GM19239 (cell line): Measurements from ENCODE around the gene CEP78.
A peak's percentile ranks its signal among the peaks of the same experiment; 100 is the strongest.
"Not testable (repeated sequence)": the region's sequence is repeated elsewhere in the genome, so short reads cannot be mapped to it uniquely, and the experiment has no call there.

Experiments used
- DNase-seq: peaks from one replicate; pipeline ENCODE4 v3.0.0; 2011; ENCODE audit warnings: low spot score; ENCODE audit not compliant: insufficient read length
- FAIRE-seq: peaks from 2 replicates; lab custom pipeline; 2011; peaks lifted over from hg19 to GRCh38; lab: Jason Lieb, UNC

Gene CEP78

DNA sequence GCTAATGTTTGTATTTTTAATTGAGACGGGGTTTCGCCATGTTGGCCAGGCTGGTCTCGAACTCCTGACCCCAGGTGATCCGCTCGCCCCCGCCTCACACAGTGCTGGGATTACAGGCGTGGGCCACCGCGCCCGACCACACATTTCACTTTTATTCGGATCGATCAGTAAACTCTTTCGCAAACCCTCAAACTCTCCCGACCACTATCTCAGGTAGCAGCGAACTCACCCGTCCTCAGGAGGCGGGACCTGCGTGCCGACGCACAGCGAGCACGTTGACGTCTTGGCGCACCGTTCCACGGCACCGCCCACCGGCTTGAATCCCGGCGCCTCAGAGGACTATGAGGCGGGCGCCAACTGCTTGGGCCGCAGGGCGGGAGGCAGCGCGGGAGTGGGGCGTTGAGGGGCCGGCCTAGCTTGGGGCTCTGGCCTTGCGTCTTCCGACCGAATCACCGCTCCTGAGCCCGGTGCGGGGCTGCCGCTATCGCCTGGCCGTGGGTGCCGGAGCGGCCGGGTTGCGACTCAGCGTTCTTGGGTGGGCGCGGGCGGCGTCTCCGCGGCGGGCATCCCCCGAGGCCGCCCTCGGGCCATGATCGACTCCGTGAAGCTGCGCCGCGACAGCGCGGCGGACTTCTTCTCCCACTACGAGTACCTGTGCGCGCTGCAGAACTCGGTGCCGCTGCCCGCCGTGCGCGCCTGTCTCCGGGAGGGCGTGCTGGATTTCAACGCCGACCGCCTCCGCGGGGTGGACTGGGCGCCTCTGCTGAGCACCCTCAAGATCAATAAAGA lies at the start of gene CEP78:
CEP78 (plus strand) TSS at position 314 of the 789 bp plus-strand sequence; CDS start at position 590, 276 bp downstream.
- peak; percentile 82 for DNase-seq
- peak; percentile 97 for FAIRE-seq

GRCh38 chr9:78187763-78188484 lies 48.0 kb upstream of the CEP78 start:
- DNase-seq, result no peak
- FAIRE-seq, result no peak

- DNase-seq, result no peak
- no peak for FAIRE-seq
Measured at GRCh38 chr9:78188594-78188993, 47.3 kb upstream of the CEP78 start.

- no peak for DNase-seq
- FAIRE-seq, result no peak
Measured at GRCh38 chr9:78189001-78189400, 46.9 kb upstream of the CEP78 start.

DNA sequence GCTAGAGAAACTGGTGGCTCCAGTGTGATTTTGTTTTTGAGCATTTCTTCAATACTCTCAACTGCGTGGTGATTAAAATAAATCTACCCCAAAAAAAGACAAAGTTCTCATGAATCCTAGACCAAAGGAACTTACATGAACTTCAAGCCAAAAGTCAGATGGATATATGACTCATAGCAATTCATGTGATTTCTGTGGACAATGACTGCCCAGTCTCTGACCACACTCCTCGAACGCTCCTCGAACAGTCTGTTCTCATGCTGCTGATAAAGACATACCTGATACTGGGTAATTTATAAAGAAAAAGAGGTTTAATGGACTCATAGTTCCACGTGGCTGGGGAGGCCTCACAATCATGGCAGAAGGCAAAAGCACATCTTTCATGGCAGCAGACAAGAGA lies 46.4 kb upstream of the CEP78 start:
- FAIRE-seq (no peak), DNase-seq (no peak)

DNA sequence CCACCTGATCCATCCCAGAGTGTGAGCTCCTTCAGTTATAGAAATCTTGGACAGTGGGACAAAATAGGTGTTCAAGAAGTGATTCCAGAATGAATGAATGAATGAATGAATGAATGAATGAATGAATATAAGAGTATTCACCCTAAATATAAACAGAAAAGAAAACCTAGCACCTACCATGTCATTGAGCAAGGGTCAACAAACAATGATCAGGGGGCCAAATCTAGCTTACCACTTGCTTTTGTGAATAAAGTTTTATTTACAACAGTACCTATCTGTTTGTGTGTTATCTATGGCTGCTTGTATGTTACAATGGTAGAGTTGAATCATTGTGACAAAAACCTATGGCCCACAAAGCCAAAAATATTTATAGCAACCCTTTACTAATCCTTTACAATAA lies 43.9 kb upstream of the CEP78 start:
- FAIRE-seq, result no peak

DNA sequence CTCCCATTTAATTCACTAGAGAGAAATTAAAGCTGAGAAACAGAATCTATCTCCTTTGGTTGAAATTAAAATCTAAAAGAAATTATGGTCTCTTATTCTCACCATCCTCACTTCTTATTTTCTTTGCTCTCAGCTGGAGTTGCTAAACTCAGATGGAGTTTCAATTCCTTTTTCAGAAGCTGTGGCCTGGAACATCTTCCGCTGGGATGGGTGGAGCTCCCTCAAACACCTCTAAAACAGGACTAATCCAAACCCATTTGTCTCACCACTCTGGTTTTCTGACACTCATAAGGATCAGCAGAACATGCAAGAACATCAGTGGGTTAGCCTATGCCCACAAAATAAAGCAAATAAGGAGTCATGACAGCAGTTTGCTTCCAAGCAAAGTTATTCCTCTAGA lies 39.6 kb upstream of the CEP78 start:
- FAIRE-seq, result peak; percentile 52

More for the DNA sequence above, 43.9 kb upstream of the CEP78 start:
- DNase-seq, result no peak

DNA sequence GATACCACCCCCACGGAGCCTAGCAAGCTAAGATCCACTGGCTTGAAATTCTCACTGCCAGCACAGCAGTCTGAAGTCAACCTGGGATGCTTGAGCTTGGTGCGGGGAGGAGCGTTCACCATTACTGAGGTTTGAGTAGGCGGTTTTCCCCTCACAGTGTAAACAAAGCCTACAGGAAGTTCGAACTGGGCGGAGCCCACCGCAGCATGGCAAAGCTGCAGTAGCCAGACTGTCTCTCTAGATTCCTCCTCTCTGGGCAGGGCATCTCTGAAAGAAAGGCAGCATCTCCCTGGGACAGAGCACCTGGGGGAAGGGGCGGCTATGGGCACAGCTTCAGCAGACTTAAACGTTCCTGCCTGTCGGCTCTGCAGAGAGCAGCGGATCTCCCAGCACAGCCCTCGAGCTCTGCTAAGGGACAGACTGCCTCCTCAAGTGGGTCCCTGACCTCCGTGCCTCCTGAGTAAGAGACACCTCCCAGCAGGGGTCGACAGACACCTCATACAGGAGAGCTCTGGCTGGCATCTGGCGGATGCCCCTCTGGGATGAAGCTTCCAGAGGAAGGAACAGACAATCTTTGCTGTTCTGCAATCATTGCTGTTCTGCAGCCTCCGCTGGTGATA lies 34.6 kb upstream of the CEP78 start:
- not testable (repeated sequence) for FAIRE-seq, DNase-seq

More for the DNA sequence above, 39.6 kb upstream of the CEP78 start:
- no peak for DNase-seq

DNA sequence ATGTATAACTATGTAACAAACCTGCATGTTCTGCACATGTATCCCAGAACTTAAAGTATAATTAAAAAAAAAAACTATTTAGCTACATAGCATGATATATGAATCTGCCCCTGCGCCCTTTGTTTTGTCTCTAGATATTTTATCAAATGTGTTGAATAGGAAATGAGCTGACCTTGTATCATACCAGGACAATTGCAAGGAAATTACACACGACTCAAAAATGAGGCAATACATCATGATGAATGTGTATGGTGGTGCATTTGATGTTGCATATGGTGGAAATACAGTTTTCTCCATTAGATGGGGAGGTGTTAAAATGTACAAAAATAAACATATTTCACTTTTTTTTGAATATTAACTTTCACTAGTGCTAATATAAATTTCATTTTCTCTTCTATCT lies 28.6 kb upstream of the CEP78 start:
- FAIRE-seq, result no peak
- DNase-seq, result no peak

GRCh38 chr9:78207901-78208300 lies 28.0 kb upstream of the CEP78 start:
- no peak for DNase-seq
- FAIRE-seq, result no peak

DNA sequence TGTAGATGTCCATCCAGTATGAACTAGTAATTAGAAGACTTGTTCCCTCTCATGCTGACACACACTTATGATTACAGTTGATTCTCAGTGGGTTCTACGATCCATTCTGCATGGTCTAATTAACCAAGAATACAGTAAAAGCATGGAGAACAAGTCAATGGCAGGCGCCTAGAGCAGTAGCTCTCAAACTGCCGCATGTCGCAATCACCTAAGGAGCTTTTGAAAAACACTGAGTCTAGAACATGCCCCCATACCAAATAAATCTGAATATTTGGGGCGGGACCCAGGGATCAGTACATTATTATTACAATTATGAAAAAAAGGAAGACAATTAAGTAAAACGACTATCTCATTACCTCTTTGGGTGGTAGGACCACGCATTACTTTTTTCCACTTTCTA lies 26.7 kb upstream of the CEP78 start:
- FAIRE-seq (no peak), DNase-seq (no peak)

- peak; percentile 86 for FAIRE-seq
- no peak for DNase-seq
Measured at GRCh38 chr9:78210841-78211301, 25.0 kb upstream of the CEP78 start.

DNA sequence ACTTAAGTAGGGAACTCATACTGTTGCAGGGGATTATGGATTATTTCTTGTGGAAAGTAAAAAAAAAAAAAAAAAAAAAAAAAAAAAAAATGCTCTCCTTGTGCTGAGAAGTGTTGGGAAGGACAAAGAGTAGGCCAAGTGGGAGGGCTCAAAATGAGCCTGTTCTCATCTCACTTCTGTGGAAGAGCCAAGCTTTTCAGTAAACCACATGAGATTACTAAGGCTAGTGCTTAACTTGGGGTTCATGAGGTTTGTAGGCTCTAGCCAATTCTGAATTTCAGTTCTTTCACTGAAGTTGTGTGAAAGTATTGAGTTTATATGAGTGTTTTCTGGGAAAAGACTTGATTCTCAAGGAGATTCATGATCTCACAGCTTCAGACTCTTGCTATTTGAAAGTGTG lies 23.0 kb upstream of the CEP78 start:
- FAIRE-seq, result no peak
- DNase-seq, result no peak

- FAIRE-seq (peak; percentile 11), DNase-seq (no peak)
Measured at GRCh38 chr9:78213712-78214111, 22.2 kb upstream of the CEP78 start.

GRCh38 chr9:78214492-78214891 lies 21.4 kb upstream of the CEP78 start:
- FAIRE-seq, result no peak

GRCh38 chr9:78215706-78216105 lies 20.2 kb upstream of the CEP78 start:
- DNase-seq, result no peak
- no peak for FAIRE-seq

More at GRCh38 chr9:78214492-78214891, 21.4 kb upstream of the CEP78 start:
- DNase-seq, result no peak

- no peak for DNase-seq
- no peak for FAIRE-seq
Measured at GRCh38 chr9:78218890-78219289, 17.0 kb upstream of the CEP78 start.

GRCh38 chr9:78221425-78221824 lies 14.4 kb upstream of the CEP78 start:
- FAIRE-seq (no peak), DNase-seq (no peak)

GRCh38 chr9:78221841-78222240 lies 14.0 kb upstream of the CEP78 start:
- FAIRE-seq, result not testable (repeated sequence)

DNA sequence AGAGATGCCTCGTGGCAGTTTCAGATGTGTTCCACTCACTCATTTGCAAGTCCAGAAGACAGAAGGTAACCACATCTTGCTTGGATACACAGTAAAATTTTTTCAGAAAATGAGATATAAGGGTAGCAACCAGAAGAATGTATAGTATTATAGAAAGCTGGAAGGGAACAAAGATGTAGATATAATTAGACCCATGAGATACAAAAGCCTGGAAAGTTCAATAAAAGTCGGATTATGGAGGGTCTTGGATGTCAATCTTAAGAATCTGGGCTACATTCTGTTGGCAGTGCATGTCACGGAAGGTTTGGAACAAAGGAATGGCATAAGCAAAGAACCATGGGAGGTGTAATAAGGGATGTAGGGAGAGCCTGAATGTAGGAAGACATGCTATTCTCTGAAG lies 5.1 kb upstream of the CEP78 start:
- no peak for DNase-seq

More at GRCh38 chr9:78221841-78222240, 14.0 kb upstream of the CEP78 start:
- not testable (repeated sequence) for DNase-seq

DNA sequence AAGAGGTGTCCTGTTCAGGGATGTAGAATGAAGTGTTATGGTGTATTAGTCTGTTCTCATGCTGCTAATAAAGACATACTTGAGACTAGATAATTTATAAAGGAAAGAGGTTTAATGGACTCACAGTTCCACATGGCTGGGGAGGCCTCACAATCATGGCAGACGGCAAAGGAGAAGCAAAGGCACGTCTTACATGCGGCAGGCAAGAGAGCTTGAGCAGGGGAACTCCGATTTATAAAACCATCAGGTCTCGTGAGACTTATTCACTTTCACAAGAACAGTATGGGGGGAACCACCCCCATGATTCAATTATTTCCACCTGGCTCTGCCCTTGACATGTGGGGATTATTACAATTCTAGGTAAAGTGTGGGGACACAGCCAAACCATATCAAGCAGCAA lies 3.4 kb upstream of the CEP78 start:
- DNase-seq, FAIRE-seq: not testable (repeated sequence)

More for the DNA sequence above, 5.1 kb upstream of the CEP78 start:
- no peak for FAIRE-seq
